ENCODE data around the gene PSMG3.
"Not testable (repeated sequence)": the region's sequence is repeated elsewhere in the genome, so short reads cannot be mapped to it uniquely, and the experiment has no call there.

PSMG3 gene

GRCh38 chr7:1531263-1531978, 38.4 kb downstream of the PSMG3 start:
- DNase-seq = peak; percentile 56

DNA sequence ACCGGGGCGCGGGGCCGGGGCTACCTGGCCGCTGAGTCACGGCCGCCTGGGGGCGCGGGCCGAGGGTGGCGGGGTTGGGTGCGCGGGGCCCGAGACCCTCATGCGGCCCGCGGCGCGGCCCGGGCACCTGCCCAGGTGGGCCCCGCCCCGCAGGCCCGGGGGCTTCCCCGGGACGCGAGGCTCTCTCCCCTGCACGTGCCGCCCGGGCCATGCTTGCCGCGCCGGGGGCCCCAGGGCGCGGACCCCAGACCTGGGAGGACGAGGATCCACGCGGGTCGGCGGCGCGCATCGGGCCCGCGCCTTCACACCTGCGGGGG, 38.9 kb downstream of the PSMG3 start:
- no peak for DNase-seq

- no peak for DNase-seq
Measured at GRCh38 chr7:1529383-1530116, 40.3 kb downstream of the PSMG3 start.

DNA sequence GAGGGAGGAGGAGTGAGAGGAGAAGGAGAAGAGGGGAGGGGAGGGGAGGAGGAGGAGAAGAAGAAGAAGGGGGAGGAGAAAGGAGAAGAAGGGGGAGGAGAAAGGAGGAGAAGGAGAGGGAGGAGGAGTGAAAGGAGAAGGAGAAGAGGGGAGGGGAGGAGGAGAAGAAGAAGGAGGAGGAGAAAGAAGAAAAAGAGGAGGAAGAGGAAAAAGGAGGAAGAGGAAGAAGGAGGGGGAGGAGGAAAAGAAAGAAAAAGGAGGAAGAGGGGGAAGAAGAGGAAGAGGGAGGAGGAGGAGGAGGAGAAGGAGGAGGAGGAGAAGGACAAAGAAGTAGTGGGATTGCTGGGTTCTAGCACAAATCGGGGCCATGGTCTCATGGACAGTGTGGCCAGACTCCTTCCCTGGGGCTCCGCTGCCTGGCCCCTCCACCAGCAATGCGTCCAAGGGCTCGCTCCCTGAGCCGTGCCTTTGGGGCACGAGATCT, 43.5 kb downstream of the PSMG3 start:
- peak; percentile 27 for DNase-seq

DNA sequence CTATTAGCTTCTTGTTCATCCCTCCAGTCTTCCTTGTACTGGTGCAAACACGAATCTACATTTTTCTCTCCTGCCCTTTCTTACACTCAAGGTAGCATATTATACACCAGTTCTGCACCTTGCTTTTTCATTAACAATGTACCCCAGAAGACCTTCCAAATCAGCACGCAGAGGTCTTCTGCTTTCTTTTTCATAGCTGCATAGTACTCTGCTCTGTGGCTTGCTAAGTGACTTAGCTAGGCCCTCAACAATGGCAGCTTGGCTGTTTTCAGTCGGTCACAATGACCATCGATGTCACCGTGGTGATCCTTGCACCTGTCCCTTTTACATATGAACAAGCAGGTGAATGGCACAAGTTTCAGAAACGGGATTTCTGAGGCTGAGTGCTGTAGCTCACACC, 44.4 kb downstream of the PSMG3 start:
- no peak for DNase-seq

- no peak for DNase-seq
Measured at GRCh38 chr7:1523844-1524243, 46.0 kb downstream of the PSMG3 start.

DNA sequence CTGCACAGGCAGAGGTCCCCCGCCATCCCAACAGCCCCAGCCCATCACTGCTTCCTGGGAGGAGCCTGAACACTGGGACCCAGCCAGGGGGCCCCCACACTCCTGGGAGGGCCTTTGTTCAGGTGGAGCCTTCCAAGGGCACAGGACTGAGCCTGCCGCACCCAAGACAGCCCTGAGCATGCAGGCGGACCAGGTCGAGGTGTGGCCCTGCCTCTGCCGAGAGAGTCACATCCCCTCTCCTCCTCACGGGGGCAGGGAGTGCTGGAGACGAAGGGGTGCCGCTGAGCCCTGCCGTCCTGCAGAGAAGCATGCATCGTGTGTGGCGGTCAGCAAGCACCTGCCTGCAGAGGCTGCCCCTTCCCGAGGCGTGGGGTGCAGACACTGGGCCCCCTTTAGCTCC, 46.6 kb downstream of the PSMG3 start:
- DNase-seq = no peak

GRCh38 chr7:1521456-1521855, 48.4 kb downstream of the PSMG3 start:
- DNase-seq = no peak

DNA sequence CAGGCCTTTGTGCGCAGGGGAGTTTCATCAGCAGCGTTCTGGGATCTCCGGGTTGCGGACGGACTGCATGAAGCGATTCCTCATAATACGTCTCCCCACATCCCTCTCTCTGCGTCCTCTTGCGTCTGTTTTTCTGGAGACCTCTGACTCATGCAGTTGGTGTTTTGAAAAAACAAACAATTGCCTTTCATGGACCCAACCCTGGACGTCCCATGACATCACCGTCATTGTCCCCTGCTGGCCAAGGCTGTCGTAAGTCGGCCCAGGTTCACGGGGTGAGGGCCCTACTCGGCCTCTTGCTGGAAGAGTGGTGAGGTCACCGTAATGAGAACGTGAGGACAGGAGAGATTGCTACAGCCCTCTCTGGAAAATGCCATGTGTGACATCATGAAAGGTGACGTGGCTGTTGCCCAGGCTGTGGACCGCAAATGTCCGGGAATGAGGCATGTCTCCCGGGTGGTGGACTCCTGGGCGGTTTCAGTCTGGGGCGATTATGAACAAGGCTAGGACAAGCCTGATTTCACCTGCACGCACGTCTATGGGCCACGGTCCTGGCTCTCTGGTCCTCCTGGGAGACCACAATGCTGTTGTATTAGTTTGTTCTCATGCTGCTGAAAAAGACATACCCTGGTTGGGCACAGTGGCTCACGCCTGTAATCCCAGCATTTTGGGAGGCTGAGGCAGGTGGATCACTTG, 49.1 kb downstream of the PSMG3 start:
- DNase-seq = no peak

DNA sequence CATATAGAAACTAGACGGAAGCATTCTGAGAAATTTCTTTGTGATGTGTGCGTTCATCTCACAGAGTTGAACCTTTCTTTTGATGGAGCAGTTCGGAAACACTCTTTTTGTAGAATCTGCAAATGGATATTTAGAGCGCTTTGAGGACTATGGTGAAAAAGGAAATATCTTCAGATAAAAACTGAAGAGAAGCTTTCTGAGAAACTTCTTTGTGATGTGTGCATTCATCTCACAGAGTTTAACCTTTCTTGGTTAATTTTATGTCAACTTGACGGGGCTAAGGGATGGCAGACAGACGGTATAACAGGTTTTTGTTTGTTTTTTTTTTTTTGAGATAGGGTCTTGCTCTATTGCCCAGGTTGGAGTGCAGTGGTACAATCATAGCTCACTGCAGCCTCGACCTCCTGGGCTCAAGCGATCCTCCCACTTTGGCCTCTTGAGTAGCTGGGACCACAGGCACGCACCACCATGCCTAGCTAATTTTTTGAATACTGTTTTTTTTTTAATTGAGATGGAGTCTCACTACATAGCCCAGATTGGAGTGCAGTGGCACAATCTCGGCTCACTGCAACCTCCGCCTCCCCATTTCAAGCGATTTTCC, 50.4 kb downstream of the PSMG3 start:
- not testable (repeated sequence) for DNase-seq

All from hematopoietic multipotent progenitor cell treated with erythropoietin and hydrocortisone succinate and interleukin-3 and kit ligand, for 6 days (in vitro differentiated cells).